HG02642 (cell line): ENCODE data around the gene RPTOR.
"Not testable (repeated sequence)": the region's sequence is repeated elsewhere in the genome, so short reads cannot be mapped to it uniquely, and the experiment has no call there.

ENCODE experiments used
- ATAC-seq: cut with Tn5 transposase; IDR thresholded peaks from one replicate; pipeline ENCODE4 v1.9.1; 2021; ENCODE audit warnings: mild to moderate bottlenecking; ENCODE audit not compliant: unreplicated experiment, poor library complexity

Gene RPTOR

GRCh38 chr17:80730739-80731138 is 186.1 kb downstream of the RPTOR start:
- no peak for ATAC-seq

- ATAC-seq: no peak
Observed at GRCh38 chr17:80731323-80731722, 186.7 kb downstream of the RPTOR start.

- ATAC-seq: no peak
Observed at GRCh38 chr17:80732268-80732667, 187.6 kb downstream of the RPTOR start.

- ATAC-seq: peak; percentile 79
Observed at GRCh38 chr17:80737106-80738019, 192.7 kb downstream of the RPTOR start.

- ATAC-seq: no peak
Observed at GRCh38 chr17:80738020-80738808, 193.6 kb downstream of the RPTOR start.

GRCh38 chr17:80738987-80739730 is 194.5 kb downstream of the RPTOR start:
- ATAC-seq: no peak

- no peak for ATAC-seq
Observed at GRCh38 chr17:80740141-80740540, 195.5 kb downstream of the RPTOR start.

- no peak for ATAC-seq
Observed at GRCh38 chr17:80742091-80742490, 197.5 kb downstream of the RPTOR start.

- no peak for ATAC-seq
Observed at GRCh38 chr17:80742581-80743180, 198.0 kb downstream of the RPTOR start.

- ATAC-seq: no peak
Observed at GRCh38 chr17:80743181-80743771, 198.6 kb downstream of the RPTOR start.

GRCh38 chr17:80743973-80744372 is 199.3 kb downstream of the RPTOR start:
- not testable (repeated sequence) for ATAC-seq

GRCh38 chr17:80744725-80745124 is 200.1 kb downstream of the RPTOR start:
- ATAC-seq: not testable (repeated sequence)

GRCh38 chr17:80745183-80745582 is 200.5 kb downstream of the RPTOR start:
- no peak for ATAC-seq

GRCh38 chr17:80746262-80746935 is 201.8 kb downstream of the RPTOR start:
- no peak for ATAC-seq

GRCh38 chr17:80747469-80747868 is 202.8 kb downstream of the RPTOR start:
- no peak for ATAC-seq

- ATAC-seq: no peak
Observed at GRCh38 chr17:80749611-80750010, 205.0 kb downstream of the RPTOR start.

GRCh38 chr17:80750263-80750662 is 205.6 kb downstream of the RPTOR start:
- ATAC-seq: no peak

GRCh38 chr17:80751070-80751945 is 206.7 kb downstream of the RPTOR start:
- ATAC-seq: no peak
